Trophoblast cell (in vitro differentiated cells and primary cell): ENCODE data around the gene RAB7A.

Source experiments
- DNase-seq, 2 donors: peaks; one replicate each; pipeline ENCODE4 v3.0.0-alpha.2; 2016
- H2AFZ ChIP-seq: 2 replicates; pipeline ENCODE4 v1.6.1; 2013; ENCODE audit warnings: low read length, moderate library complexity, mild to moderate bottlenecking; ENCODE audit not compliant: insufficient read depth, poor library complexity
- H2AK5ac ChIP-seq: 2 replicates; pipeline ENCODE4 v1.6.1; 2013; ENCODE audit warnings: mild to moderate bottlenecking, low read length
- H2BK120ac ChIP-seq: 2 replicates; pipeline ENCODE4 v1.6.1; 2013; ENCODE audit warnings: low read length, mild to moderate bottlenecking, moderate library complexity; ENCODE audit not compliant: insufficient read depth, poor library complexity
- H2BK12ac ChIP-seq: 2 replicates; pipeline ENCODE4 v1.6.1; 2013; ENCODE audit warnings: mild to moderate bottlenecking, low read length, moderate library complexity
- H2BK5ac ChIP-seq: 2 replicates; pipeline ENCODE4 v1.6.1; 2013; ENCODE audit warnings: low read length, low read depth, moderate library complexity, mild to moderate bottlenecking; ENCODE audit not compliant: poor library complexity
- H3K14ac ChIP-seq: 2 replicates; pipeline ENCODE4 v1.6.1; 2013; ENCODE audit warnings: mild to moderate bottlenecking, low read length
- H3K18ac ChIP-seq: 2 replicates; pipeline ENCODE4 v1.6.1; 2013; ENCODE audit warnings: mild to moderate bottlenecking, low read length
- H3K23ac ChIP-seq: 2 replicates; pipeline ENCODE4 v1.6.1; 2013; ENCODE audit warnings: low read length
- H3K27ac ChIP-seq: 2 replicates; pipeline ENCODE4 v1.5.1; 2013; ENCODE audit warnings: low read depth, mild to moderate bottlenecking, inconsistent platforms, low read length, moderate library complexity
- H3K27me3 ChIP-seq: 2 replicates; pipeline ENCODE4 v1.6.1; 2013; ENCODE audit warnings: inconsistent platforms, mild to moderate bottlenecking, low read length, moderate library complexity; ENCODE audit not compliant: insufficient read depth
- H3K36me3 ChIP-seq, 2 experiments: 1 replicate in 1 of 2; 2 replicates in 1 of 2; pipeline ENCODE4 v1.6.1; 2013; ENCODE audit warnings: low read length in 2 of 2, mild to moderate bottlenecking in 2 of 2, moderate library complexity in 1 of 2; ENCODE audit not compliant: insufficient read depth in 2 of 2, control insufficient read depth in 1 of 2
- H3K4ac ChIP-seq: 2 replicates; pipeline ENCODE4 v1.6.1; 2013; ENCODE audit warnings: low read depth, mild to moderate bottlenecking, low read length, moderate library complexity
- H3K4me1 ChIP-seq, 2 experiments: 1 replicate in 1 of 2; 2 replicates in 1 of 2; pipeline ENCODE4 v1.6.1; 2013; ENCODE audit warnings: low read length in 2 of 2, mild to moderate bottlenecking in 2 of 2, moderate library complexity in 1 of 2; ENCODE audit not compliant: insufficient read depth in 2 of 2, control insufficient read depth in 1 of 2
- H3K4me2 ChIP-seq: 2 replicates; pipeline ENCODE4 v1.6.1; 2013; ENCODE audit warnings: inconsistent platforms, mild to moderate bottlenecking, low read length, moderate library complexity
- H3K4me3 ChIP-seq: 2 replicates; pipeline ENCODE4 v1.5.1; 2013; ENCODE audit warnings: mild to moderate bottlenecking, low read depth, low read length, inconsistent platforms
- H3K79me1 ChIP-seq: one replicate; pipeline ENCODE4 v1.6.1; 2013; ENCODE audit warnings: low read length
- H3K79me2 ChIP-seq: 2 replicates; pipeline ENCODE4 v1.6.1; 2013; ENCODE audit warnings: low read length, mild to moderate bottlenecking; ENCODE audit not compliant: control insufficient read depth, insufficient read depth, poor library complexity
- H3K9ac ChIP-seq: 2 replicates; pipeline ENCODE4 v1.6.1; 2013; ENCODE audit warnings: mild to moderate bottlenecking, low read length
- H3K9me3 ChIP-seq: 2 replicates; pipeline ENCODE4 v1.6.1; 2013; ENCODE audit warnings: low read depth, mild to moderate bottlenecking, control low read depth, inconsistent platforms, low read length; ENCODE audit not compliant: insufficient read depth
- H4K12ac ChIP-seq: 2 replicates; pipeline ENCODE4 v1.6.1; 2013; ENCODE audit warnings: low read depth, mild to moderate bottlenecking, low read length, moderate library complexity
- H4K8ac ChIP-seq: 2 replicates; pipeline ENCODE4 v1.6.1; 2013; ENCODE audit warnings: low read depth, mild to moderate bottlenecking, low read length, moderate library complexity
- H4K91ac ChIP-seq: one replicate; pipeline ENCODE4 v1.6.1; 2013; ENCODE audit warnings: low read depth, mild to moderate bottlenecking, low read length, moderate library complexity
- WGBS: extraction: QIAGEN DNeasy Blood & Tissue Kit; methylation state at CpG from one replicate; pipeline ENCODE4 v1.1.7; 2013; ENCODE audit warnings: missing lambda C conversion rate; ENCODE audit not compliant: insufficient read length, insufficient coverage; ENCODE audit errors: extremely low coverage; 5-methylcytosine and 5-hydroxymethylcytosine counted together

The RAB7A gene

DNA sequence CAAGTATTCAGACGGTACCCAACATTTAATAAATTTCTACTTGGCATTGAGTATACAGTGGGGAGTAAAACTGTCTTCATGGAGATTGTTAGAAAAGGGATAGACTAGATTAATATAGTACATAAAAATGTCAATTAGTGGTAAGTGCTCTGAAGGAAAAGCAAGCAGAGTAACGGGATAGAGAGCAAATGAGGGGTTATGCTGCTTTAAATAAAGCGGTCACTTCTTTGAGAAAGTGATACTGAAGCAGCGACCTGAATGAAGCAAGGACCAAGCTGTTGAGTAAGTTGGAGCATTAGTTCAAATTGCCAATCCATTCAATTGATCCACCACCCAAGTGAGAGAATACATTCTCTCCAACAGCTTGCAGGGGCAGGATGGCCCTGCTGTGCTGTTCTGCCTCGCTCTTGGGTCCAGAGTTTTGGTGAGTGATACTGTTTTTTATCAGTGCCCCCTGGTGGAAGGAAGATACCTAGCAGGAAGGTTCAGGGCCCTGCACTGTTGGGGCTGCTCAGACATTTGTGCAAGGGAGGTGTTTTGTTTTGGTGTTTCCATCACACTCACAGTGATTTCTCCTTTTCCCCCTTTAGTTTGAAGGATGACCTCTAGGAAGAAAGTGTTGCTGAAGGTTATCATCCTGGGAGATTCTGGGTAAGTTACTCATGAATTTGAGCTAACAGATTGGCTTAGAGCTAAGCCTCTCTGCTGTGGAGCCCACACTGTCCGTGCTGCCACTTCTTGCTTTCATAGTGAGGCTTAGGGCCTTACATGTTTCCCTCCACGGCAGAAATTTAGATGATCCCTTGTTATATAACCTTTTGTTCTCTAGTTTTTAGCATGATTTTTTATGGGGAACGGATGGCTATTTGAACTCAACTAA lies 69.0 kb downstream of the RAB7A start:
- Histone ChIP-seq H3K4me1 (peaks cover 0 to 2% of the 10 kb centered on the region in 2 experiments), H3K27ac (no peak overlapping the region), H3K36me3 (peaks cover 11 to 23% of the 10 kb centered on the region in 2 experiments), H4K8ac (no peak overlapping the region), H2AK5ac (no peak overlapping the region), H3K4me2 (no peak overlapping the region), H3K79me1 (no peaks in the 10 kb centered on the region), H4K12ac (no peak overlapping the region), H2BK12ac (no peak overlapping the region), H4K91ac (no peak overlapping the region), H3K23ac (no peak overlapping the region), H3K27me3 (no peaks in the 10 kb centered on the region), H3K79me2 (no peaks in the 10 kb centered on the region), H3K9ac (no peak overlapping the region), H2BK120ac (no peak overlapping the region), H2BK5ac (no peak overlapping the region), H3K4ac (no peak overlapping the region), H3K18ac (no peak overlapping the region), H3K4me3 (no peak overlapping the region), H2AFZ (no peak overlapping the region), H3K14ac (no peak overlapping the region), H3K9me3 (no peaks in the 10 kb centered on the region)
- no CpG with 5 or more reads among the region's 8 CpGs for WGBS
- peak; percentile 64 to 85 for DNase-seq

GRCh38 chr3:128799653-128800052 lies 73.7 kb downstream of the RAB7A start:
- Histone ChIP-seq H4K8ac (no peak overlapping the region), H3K36me3 (peaks cover 14 to 26% of the 10 kb centered on the region in 2 experiments), H3K18ac (no peak overlapping the region), H3K4me1 (peaks cover 0 to 2% of the 10 kb centered on the region in 2 experiments), H3K4me3 (no peak overlapping the region), H3K14ac (no peak overlapping the region), H2AK5ac (no peak overlapping the region), H4K12ac (no peak overlapping the region), H2BK12ac (no peak overlapping the region), H3K9me3 (no peaks in the 10 kb centered on the region), H3K27ac (no peak overlapping the region), H3K27me3 (no peaks in the 10 kb centered on the region), H3K79me1 (no peaks in the 10 kb centered on the region), H2AFZ (no peak overlapping the region), H2BK5ac (no peak overlapping the region), H3K9ac (no peak overlapping the region), H3K4me2 (no peak overlapping the region), H3K23ac (no peak overlapping the region), H3K79me2 (no peaks in the 10 kb centered on the region), H4K91ac (no peak overlapping the region), H3K4ac (no peak overlapping the region), H2BK120ac (no peak overlapping the region)
- WGBS: no CpG with 5 or more reads among the region's 1 CpG
- DNase-seq: no peak

DNA sequence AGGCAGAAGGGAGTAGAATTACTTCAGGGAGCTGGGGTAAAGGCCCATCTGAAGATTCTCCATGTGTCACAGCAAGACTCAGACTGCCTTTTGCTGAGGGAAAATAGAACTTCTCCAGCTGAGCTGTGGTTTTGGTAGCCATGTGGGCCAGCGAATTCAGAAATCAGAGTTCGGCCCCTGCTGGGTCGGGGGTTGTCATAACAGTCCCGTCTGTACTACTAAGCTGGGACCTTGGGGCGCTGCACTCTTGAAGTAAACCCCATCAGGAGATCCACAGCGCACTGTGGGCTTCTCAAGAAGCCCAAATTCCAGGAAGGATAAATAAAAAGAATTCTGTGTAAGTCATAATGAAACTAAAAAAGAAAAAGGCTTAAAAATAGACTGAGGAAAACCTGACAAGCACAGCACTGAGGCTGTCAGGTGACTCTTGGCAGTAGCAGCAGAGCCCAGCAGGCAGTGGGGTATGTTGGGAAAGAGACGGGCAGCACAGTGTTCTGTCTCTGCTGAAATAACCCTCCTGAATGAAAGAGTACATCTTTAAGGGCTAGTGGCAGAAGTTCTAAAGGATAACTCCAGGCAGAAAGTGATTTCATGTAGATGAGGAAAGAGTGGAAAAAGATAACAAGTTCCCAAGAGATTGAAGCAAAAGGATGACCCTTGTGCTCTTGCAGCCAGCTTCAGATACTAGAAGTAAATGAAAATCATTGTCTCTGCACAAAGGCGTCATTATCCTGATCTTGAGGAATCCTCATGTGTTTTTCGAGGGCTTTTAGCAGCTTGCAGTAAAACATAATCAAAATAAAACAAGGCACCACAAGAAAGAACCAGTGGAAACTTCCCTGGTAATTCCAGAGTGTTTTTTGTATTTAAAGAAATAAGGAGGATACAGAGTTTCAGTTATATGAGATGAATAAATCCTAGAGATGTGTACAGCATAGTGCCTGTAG lies 74.5 kb downstream of the RAB7A start:
- Histone ChIP-seq H3K4me2 (no peak overlapping the region), H2BK5ac (no peak overlapping the region), H3K4me1 (no peaks in the 10 kb centered on the region), H2BK120ac (no peak overlapping the region), H2AK5ac (no peak overlapping the region), H2AFZ (no peak overlapping the region), H3K79me2 (no peaks in the 10 kb centered on the region), H3K9ac (peak overlapping the region; percentile 63), H3K14ac (no peak overlapping the region), H3K4ac (no peak overlapping the region), H3K27me3 (no peaks in the 10 kb centered on the region), H3K9me3 (no peaks in the 10 kb centered on the region), H4K8ac (no peak overlapping the region), H3K27ac (no peak overlapping the region), H2BK12ac (no peak overlapping the region), H3K79me1 (no peaks in the 10 kb centered on the region), H4K91ac (no peak overlapping the region), H3K23ac (no peak overlapping the region), H4K12ac (no peak overlapping the region), H3K36me3 (peaks cover 16 to 32% of the 10 kb centered on the region in 2 experiments), H3K4me3 (no peak overlapping the region), H3K18ac (no peak overlapping the region)
- no peak for DNase-seq
- WGBS: no CpG with 5 or more reads among the region's 9 CpGs

- Histone ChIP-seq H4K12ac (no peak overlapping the region), H3K4ac (no peak overlapping the region), H3K9ac (no peak overlapping the region), H3K79me1 (no peaks in the 10 kb centered on the region), H4K91ac (no peak overlapping the region), H3K4me3 (no peak overlapping the region), H2BK5ac (no peak overlapping the region), H2AFZ (no peak overlapping the region), H3K4me2 (no peak overlapping the region), H3K18ac (no peak overlapping the region), H2BK120ac (no peak overlapping the region), H3K79me2 (no peaks in the 10 kb centered on the region), H3K36me3 (peaks cover 13 to 34% of the 10 kb centered on the region in 2 experiments), H2AK5ac (no peak overlapping the region), H3K27me3 (no peaks in the 10 kb centered on the region), H3K27ac (no peak overlapping the region), H3K23ac (no peak overlapping the region), H3K4me1 (no peaks in the 10 kb centered on the region), H3K9me3 (no peaks in the 10 kb centered on the region), H2BK12ac (no peak overlapping the region), H4K8ac (no peak overlapping the region), H3K14ac (no peak overlapping the region)
- WGBS: no CpG with 5 or more reads among the region's 2 CpGs
- no peak for DNase-seq
Measured at GRCh38 chr3:128801779-128802380, 75.9 kb downstream of the RAB7A start.
